GM11168 (cell line): ENCODE data around the gene SLC30A5.
"Not testable (repeated sequence)": the region's sequence is repeated elsewhere in the genome, so short reads cannot be mapped to it uniquely, and the experiment has no call there.

ENCODE experiments used
- in situ Hi-C: fragments of 300-500 bp; cut with MboI; formaldehyde crosslinking; loops from one replicate; pipeline ENCODE4 v1.12.0; 2022; ENCODE audit warnings: low sequenced_read_pairs; ENCODE audit not compliant: unreplicated experiment

SLC30A5 gene

GRCh38 chr5:69099302-69099701 lies 5.5 kb downstream of the SLC30A5 start:
- in situ Hi-C loops = loop anchor here (10.0 kb wide), 1 partner anchor 235 kb away; the partner anchor contains the start of gene CCDC125

- in situ Hi-C loops = no loop called here
Measured at GRCh38 chr5:69103521-69103920, 9.7 kb downstream of the SLC30A5 start.

- in situ Hi-C loops = no loop called here
Measured at GRCh38 chr5:69105996-69106906, 12.4 kb downstream of the SLC30A5 start.

- in situ Hi-C loops = not testable (repeated sequence)
Measured at GRCh38 chr5:69108367-69108766, 14.6 kb downstream of the SLC30A5 start.

- in situ Hi-C loops = no loop called here
Measured at GRCh38 chr5:69113851-69114250, 20.0 kb downstream of the SLC30A5 start.

GRCh38 chr5:69115526-69115925 lies 21.7 kb downstream of the SLC30A5 start:
- in situ Hi-C loops = no loop called here

GRCh38 chr5:69129413-69129812 lies 35.6 kb downstream of the SLC30A5 start:
- in situ Hi-C loops = no loop called here

- in situ Hi-C loops = no loop called here
Measured at GRCh38 chr5:69130241-69130640, 36.4 kb downstream of the SLC30A5 start.

GRCh38 chr5:69131304-69131703 lies 37.5 kb downstream of the SLC30A5 start:
- in situ Hi-C loops = no loop called here

GRCh38 chr5:69134126-69134525 lies 40.3 kb downstream of the SLC30A5 start:
- in situ Hi-C loops = no loop called here

GRCh38 chr5:69136293-69136692 lies 42.5 kb downstream of the SLC30A5 start:
- in situ Hi-C loops = no loop called here

GRCh38 chr5:69137208-69137607 lies 43.4 kb downstream of the SLC30A5 start:
- in situ Hi-C loops = not testable (repeated sequence)

GRCh38 chr5:69137807-69138206 lies 44.0 kb downstream of the SLC30A5 start:
- in situ Hi-C loops = no loop called here

GRCh38 chr5:69138766-69139165 lies 45.0 kb downstream of the SLC30A5 start:
- in situ Hi-C loops = no loop called here

- in situ Hi-C loops = not testable (repeated sequence)
Measured at GRCh38 chr5:69140239-69140638, 46.4 kb downstream of the SLC30A5 start.

GRCh38 chr5:69140827-69141226 lies 47.0 kb downstream of the SLC30A5 start:
- in situ Hi-C loops = no loop called here

GRCh38 chr5:69148576-69148975 lies 54.8 kb downstream of the SLC30A5 start:
- in situ Hi-C loops = not testable (repeated sequence)

- in situ Hi-C loops = no loop called here
Measured at GRCh38 chr5:69148981-69149675, 55.3 kb downstream of the SLC30A5 start.

GRCh38 chr5:69149676-69150010 lies 55.8 kb downstream of the SLC30A5 start:
- in situ Hi-C loops = no loop called here

- in situ Hi-C loops = no loop called here
Measured at GRCh38 chr5:69152731-69153130, 58.9 kb downstream of the SLC30A5 start.

GRCh38 chr5:69156456-69156855 lies 62.6 kb downstream of the SLC30A5 start:
- in situ Hi-C loops = no loop called here
